ENCODE measurements around the gene ADSS2.

DNA sequence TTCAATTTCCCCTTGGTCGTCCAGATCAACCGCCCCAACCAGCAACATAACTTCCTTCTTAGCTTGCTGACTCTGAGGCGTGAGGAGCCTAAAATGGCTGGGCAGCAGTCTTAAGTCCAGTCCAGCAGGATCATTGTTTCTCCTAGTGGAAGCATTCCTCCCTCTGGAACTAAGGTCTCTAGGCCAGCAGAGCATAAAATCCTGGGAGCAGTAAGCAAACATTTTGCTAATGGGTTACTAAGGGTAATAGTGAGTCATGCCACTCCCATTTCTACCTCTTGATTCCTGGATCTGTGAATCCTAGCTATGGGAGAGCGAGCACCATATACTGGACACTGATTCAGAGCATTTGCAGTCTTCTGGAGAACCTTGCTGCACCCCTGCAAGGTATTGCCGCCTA is 59.9 kb downstream of the ADSS2 start:
- TF ChIP-seq, protein P1, sequence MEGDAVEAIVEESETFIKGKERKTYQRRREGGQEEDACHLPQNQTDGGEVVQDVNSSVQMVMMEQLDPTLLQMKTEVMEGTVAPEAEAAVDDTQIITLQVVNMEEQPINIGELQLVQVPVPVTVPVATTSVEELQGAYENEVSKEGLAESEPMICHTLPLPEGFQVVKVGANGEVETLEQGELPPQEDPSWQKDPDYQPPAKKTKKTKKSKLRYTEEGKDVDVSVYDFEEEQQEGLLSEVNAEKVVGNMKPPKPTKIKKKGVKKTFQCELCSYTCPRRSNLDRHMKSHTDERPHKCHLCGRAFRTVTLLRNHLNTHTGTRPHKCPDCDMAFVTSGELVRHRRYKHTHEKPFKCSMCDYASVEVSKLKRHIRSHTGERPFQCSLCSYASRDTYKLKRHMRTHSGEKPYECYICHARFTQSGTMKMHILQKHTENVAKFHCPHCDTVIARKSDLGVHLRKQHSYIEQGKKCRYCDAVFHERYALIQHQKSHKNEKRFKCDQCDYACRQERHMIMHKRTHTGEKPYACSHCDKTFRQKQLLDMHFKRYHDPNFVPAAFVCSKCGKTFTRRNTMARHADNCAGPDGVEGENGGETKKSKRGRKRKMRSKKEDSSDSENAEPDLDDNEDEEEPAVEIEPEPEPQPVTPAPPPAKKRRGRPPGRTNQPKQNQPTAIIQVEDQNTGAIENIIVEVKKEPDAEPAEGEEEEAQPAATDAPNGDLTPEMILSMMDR (IDR thresholded peaks at IDR 0.05) = no peak
- no peak for TF ChIP-seq POLR2A (IDR thresholded peaks at IDR 0.05)

Data from transverse colon (tissue), 3 donors.